ENCODE measurements around the gene SYS1.

Gene SYS1

GRCh38 chr20:45358282-45359068 lies 4.5 kb upstream of the SYS1 start:
- no peak for DNase-seq

DNA sequence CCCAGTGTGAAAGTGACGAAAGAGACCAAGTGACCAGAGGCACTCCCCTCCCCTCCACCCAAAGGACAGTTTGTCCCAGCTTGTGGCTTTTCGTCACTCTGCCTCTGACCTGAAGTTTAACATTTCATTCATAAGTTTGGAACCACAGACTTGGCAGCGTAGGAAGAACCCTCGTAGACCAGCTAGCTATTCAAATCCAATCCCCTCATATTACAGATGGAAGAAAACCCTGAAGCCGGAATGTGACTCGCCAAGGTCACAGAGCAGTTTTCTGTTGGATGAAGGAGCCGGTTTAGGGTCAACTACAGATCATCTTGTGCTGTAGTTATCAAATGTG lies 3.9 kb upstream of the SYS1 start:
- no peak for DNase-seq

DNA sequence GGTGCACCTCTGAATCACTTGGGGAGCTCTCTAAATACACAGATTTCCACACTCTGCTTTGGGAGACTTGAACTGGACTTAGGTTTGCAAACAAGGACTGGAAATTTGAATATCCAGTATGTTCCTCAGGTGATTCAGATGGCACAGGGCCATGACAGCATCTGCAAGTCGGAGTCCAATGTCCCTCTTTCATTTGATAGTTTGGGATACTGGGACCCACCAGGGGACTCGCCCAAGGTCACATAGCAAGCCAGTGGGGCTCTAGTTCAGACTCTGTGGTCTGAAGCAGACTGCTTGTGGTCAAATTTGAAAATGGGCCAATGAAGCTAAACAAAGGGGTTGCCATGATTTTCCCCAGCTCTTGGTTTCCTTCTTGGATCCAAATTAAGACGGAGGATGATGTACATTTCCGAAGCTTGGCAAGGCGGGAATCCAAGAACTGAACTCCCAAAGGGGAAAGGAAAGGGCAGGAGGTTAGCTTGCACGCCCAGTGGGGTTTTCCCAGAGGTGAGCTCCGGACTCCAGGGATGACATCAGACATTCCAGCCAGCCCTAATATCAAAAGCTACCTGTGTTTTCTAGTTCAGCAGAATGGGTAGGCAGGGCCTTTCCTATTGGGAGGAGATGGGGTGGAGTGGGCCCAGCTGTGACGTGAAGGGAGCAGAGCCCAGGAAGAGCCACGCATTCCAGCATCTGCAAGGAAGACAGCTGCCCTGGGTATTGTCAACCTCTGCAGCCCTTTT lies 3.4 kb upstream of the SYS1 start:
- no peak for DNase-seq

GRCh38 chr20:45361793-45362192 lies 1.2 kb upstream of the SYS1 start:
- no peak for DNase-seq

GRCh38 chr20:45363611-45364492 lies 896 bp downstream of the SYS1 start:
- DNase-seq: no peak

GRCh38 chr20:45365444-45365970 lies 2.6 kb downstream of the SYS1 start:
- DNase-seq: no peak

- DNase-seq: no peak
Measured at GRCh38 chr20:45366192-45366591, 3.2 kb downstream of the SYS1 start.

- DNase-seq: no peak
Measured at GRCh38 chr20:45366631-45367030, 3.7 kb downstream of the SYS1 start.

- DNase-seq: no peak
Measured at GRCh38 chr20:45367126-45367525, 4.2 kb downstream of the SYS1 start.

- no peak for DNase-seq
Measured at GRCh38 chr20:45368221-45368980, 5.4 kb downstream of the SYS1 start.

DNA sequence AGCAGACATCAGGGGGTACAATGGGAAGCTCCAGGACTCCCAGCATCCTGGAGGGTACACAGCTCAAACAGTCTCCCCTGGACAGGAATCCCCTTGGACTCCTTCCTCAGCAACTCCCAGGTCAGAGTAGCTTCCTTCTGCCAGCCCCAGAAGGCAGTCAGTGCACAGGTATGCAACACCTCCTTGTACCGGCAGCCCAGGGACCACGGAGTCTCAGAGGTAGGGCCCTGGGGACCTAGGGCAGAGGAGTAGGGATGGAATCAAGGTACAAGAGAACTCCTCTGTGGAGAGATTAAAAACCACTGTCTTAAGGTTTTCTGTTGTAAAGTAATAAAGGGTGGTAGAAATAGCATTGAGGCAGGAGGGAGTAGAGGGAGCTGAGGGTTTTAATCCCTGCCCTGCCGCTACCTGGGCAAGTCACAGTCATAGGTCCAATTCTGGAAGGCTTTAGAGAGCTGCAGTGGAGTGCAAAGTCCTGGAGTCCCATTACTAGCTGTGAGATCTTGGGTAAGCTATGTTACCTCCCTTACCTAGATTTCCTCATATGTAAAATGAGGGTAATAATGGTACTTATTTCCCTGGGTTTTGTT lies 7.7 kb downstream of the SYS1 start:
- no peak for DNase-seq

- DNase-seq: no peak
Measured at GRCh38 chr20:45372241-45372640, 9.3 kb downstream of the SYS1 start.

- no peak for DNase-seq
Measured at GRCh38 chr20:45372646-45373352, 9.8 kb downstream of the SYS1 start.

DNA sequence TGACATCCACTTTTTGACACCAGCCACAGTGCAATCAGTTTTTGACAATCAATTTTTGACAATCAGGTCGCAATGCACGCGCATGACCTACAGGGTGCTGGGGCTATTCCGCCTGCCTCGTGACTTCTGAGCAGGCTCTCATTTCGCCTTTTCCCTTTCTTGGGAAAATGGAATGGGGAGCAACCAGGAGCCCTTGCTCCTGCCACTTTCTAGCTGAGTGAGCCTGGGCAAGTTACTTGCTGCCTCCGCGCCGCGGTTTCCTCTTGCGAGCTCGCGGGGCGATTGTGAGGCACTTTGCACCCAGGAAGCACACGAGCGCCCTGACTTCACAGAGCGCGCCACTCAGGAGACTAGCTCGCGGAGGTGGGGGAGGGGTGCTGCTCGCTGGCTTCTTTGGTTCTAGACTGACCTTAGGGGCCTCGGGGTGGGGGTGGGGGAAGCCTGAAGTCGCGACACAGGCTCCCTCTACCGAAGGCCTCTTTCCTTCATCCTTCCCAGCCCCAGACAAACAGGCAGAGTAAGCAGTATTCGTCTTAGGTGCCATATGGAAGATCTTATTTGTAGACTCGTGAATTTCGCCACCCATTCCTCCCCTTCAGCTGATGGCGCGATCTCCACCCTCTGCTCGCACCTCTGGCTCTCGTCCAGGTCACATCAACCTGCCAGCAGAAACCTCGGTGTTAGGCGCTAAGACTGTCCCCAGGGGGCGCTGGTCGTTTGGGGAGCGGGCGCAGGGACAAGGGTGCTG lies 10.6 kb downstream of the SYS1 start:
- DNase-seq: peak; percentile 93

- no peak for DNase-seq
Measured at GRCh38 chr20:45374101-45374467, 11.1 kb downstream of the SYS1 start.

DNA sequence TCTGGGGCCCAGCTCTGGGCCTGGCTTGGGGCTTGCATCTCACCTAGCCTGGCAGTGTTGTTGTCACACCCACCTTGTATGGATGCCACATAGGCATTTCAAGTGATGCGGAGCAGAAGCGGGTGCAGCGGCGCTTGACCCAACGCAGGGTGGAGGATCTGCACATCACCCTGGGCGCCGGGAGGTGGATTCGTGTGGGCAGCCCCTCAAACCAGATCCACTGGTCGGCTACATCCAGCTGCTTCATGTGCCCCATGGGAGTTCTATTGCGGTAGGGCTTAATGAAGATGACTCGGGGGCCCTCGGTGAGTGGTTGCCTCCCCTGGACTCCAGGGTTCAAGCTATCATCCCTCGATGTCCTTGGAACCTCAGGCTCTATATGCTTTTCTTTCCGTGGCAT lies 12.0 kb downstream of the SYS1 start:
- DNase-seq: no peak

- no peak for DNase-seq
Measured at GRCh38 chr20:45377269-45377668, 14.3 kb downstream of the SYS1 start.

DNA sequence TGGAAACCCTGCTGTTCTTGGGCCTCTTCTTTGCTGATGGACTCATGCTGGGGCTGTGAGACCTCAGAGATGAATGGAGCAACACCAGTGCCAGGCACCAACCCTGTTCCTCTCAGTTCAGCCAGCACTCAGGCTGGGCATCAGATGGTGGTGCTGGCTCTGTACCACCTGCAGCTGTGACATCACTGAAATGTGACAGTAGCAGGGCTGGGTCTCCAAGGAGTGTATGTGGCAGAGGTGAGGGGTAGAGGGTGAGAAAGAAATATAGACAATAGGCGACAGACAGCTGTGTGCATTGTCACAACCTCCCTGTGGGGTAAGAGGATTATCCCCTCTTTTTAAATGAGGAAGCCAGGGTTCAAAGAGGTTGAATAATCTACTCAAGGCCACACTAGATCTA lies 15.2 kb downstream of the SYS1 start, which contains the start of gene TP53TG5:
TSS of gene TP53TG5 (minus strand) at position 135 of the 400 bp plus-strand sequence. CDS start at position 46, 89 bp downstream.
- no peak for DNase-seq

GRCh38 chr20:45387274-45387673 lies 24.3 kb downstream of the SYS1 start:
- DNase-seq: no peak

DNA sequence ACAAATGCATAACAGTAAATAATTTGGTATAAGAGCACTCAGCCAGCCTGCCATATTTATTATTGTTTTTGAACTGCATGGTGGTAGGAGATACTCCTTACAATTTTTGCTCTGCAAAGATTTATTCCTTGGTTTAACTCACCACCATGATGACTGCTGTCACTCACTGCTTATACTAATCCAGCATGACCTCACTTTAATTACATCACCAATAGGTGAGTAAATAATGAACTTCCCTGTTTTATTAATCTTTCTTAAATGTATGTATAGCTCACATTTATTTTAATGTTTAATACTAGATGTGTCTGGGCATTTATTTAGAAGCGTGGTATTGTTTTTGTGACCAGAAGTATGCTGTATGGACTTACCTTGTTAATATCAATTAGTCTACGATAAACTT lies 28.0 kb downstream of the SYS1 start:
- DNase-seq: no peak

DNA sequence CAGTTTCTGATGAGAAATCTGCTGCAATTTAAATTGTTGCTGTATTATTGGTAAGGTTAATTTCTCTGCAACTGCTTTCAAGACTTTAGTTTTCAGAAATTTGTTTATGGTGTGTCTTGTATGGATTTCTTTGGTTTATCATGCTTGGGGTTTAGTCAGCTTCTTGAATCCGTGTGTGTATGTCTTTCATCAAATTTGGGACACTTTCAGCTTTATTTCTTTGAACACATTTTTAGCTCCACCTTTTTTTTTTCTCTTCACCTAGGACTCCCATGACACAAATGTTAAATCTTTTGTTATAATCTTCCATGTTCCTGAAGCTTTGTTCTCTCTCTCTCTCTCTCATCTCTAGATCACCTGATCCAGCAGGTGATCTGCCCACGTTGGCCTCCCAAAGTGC lies 28.6 kb downstream of the SYS1 start:
- DNase-seq: no peak

All from hematopoietic multipotent progenitor cell treated with erythropoietin and hydrocortisone succinate and interleukin-3 and kit ligand, for 8 days (in vitro differentiated cells).